Stimulated activated effector memory CD8-positive, alpha-beta T cell treated with anti-CD3 and anti-CD28 coated beads, Interleukin-12 subunit alpha, Interleukin-12 subunit beta, amount 100 ng/mL, for 72 hours (primary cell): Measurements from ENCODE around the gene DUSP7.

Experiments
- ATAC-seq: fragments of 150-1000 bp; cut with Tn5 transposase; 2 replicates; pipeline ENCODE4 v1.10.0; 2021
- DNase-seq, 2 donors: peaks; one replicate each; pipeline ENCODE4 v3.0.0; 2021 to 2022; ENCODE audit warnings: low spot score in 2 of 2
- H3K27ac Mint-ChIP-seq: one replicate; pipeline ENCODE4 v1.8.0; 2022; ENCODE audit warnings: mild to moderate bottlenecking, mixed read lengths
- H3K36me3 Mint-ChIP-seq: one replicate; pipeline ENCODE4 v1.8.0; 2022; ENCODE audit warnings: mild to moderate bottlenecking, mixed read lengths
- H3K4me1 Mint-ChIP-seq: one replicate; pipeline ENCODE4 v1.8.0; 2022; ENCODE audit warnings: mixed read lengths
- H3K4me3 Mint-ChIP-seq: one replicate; pipeline ENCODE4 v1.8.0; 2022; ENCODE audit warnings: mild to moderate bottlenecking, mixed read lengths
- H3K9me3 Mint-ChIP-seq: one replicate; pipeline ENCODE4 v1.8.0; 2022; ENCODE audit warnings: mixed read lengths

DUSP7 gene

GRCh38 chr3:52006017-52006819 is 50.2 kb downstream of the DUSP7 start:
- Mint-ChIP-seq H3K4me3 (no peak overlapping the region), H3K36me3 (no peaks in the 10 kb centered on the region), H3K4me1 (peaks cover 10% of the 10 kb centered on the region), H3K27ac (no peak overlapping the region), H3K9me3 (no peaks in the 10 kb centered on the region)
- no peak for ATAC-seq
- DNase-seq, result no peak

- DNase-seq, result no peak
These were observed 50.8 kb downstream of the DUSP7 start for GRCh38 chr3:52005571-52005986.

GRCh38 chr3:52004906-52005395 is 51.4 kb downstream of the DUSP7 start:
- Mint-ChIP-seq H3K27ac (no peak overlapping the region), H3K9me3 (no peaks in the 10 kb centered on the region), H3K4me1 (peaks cover 11% of the 10 kb centered on the region), H3K36me3 (no peaks in the 10 kb centered on the region), H3K4me3 (no peak overlapping the region)
- DNase-seq, result no peak
- no peak for ATAC-seq

More at GRCh38 chr3:52005571-52005986, 50.8 kb downstream of the DUSP7 start:
- H3K27ac Mint-ChIP-seq, result no peak overlapping the region
- peaks cover 11% of the 10 kb centered on the region for H3K4me1 Mint-ChIP-seq
- H3K36me3 Mint-ChIP-seq, result no peaks in the 10 kb centered on the region
- no peak overlapping the region for H3K4me3 Mint-ChIP-seq
- no peak for ATAC-seq
- H3K9me3 Mint-ChIP-seq, result no peaks in the 10 kb centered on the region

GRCh38 chr3:52004163-52004787 is 52.1 kb downstream of the DUSP7 start:
- ATAC-seq (no peak), DNase-seq (no peak)
- H3K4me3 Mint-ChIP-seq, result no peak overlapping the region
- no peaks in the 10 kb centered on the region for H3K36me3 Mint-ChIP-seq
- H3K27ac Mint-ChIP-seq, result no peak overlapping the region
- H3K4me1 Mint-ChIP-seq, result peaks cover 11% of the 10 kb centered on the region
- no peaks in the 10 kb centered on the region for H3K9me3 Mint-ChIP-seq

- H3K4me1 Mint-ChIP-seq, result peaks cover 11% of the 10 kb centered on the region
- no peaks in the 10 kb centered on the region for H3K9me3 Mint-ChIP-seq
- H3K27ac Mint-ChIP-seq, result peak overlapping the region; percentile 50
- ATAC-seq, result no peak
- H3K4me3 Mint-ChIP-seq, result no peak overlapping the region
- no peak for DNase-seq
- no peaks in the 10 kb centered on the region for H3K36me3 Mint-ChIP-seq
These were observed 53.6 kb downstream of the DUSP7 start for GRCh38 chr3:52002748-52003147.

GRCh38 chr3:52001443-52001974 is 54.9 kb downstream of the DUSP7 start:
- Mint-ChIP-seq H3K27ac (peak overlapping the region; percentile 50), H3K36me3 (no peaks in the 10 kb centered on the region), H3K4me3 (no peak overlapping the region), H3K9me3 (no peaks in the 10 kb centered on the region), H3K4me1 (peaks cover 11% of the 10 kb centered on the region)
- DNase-seq (peak; percentile 86 to 93), ATAC-seq (peak; percentile 95)

GRCh38 chr3:51999846-52000245 is 56.5 kb downstream of the DUSP7 start:
- DNase-seq (no peak), ATAC-seq (no peak)
- no peak overlapping the region for H3K4me3 Mint-ChIP-seq
- H3K9me3 Mint-ChIP-seq, result no peaks in the 10 kb centered on the region
- peaks cover 19% of the 10 kb centered on the region for H3K4me1 Mint-ChIP-seq
- peaks cover 13% of the 10 kb centered on the region for H3K36me3 Mint-ChIP-seq
- H3K27ac Mint-ChIP-seq, result no peak overlapping the region
